Cardiac fibroblast (primary cell): ENCODE results near the gene GALM.
A peak's percentile ranks its signal among the peaks of the same experiment; 100 is the strongest.

Experiments
- DNase-seq, 2 donors: peaks; one replicate each; pipeline versions ENCODE4 v3.0.0 to v3.0.0-alpha.2; 2010; ENCODE audit warnings: low read depth in 2 of 2
- H3K4me3 ChIP-seq, 2 donors: replicated peaks in 1 of 2; 1 replicate in 1 of 2; 2 replicates in 1 of 2; pipeline ENCODE4 v1.5.1; 2011; ENCODE audit warnings: low read depth in 2 of 2, low read length in 2 of 2, mild to moderate bottlenecking in 2 of 2, moderate library complexity in 1 of 2
- TF ChIP-seq, protein P1 (sequence below): IDR thresholded peaks from one replicate; pipeline ENCODE4 v1.5.1; 2011; ENCODE audit warnings: low read depth, mild to moderate bottlenecking, low read length, inconsistent platforms

Gene GALM

DNA sequence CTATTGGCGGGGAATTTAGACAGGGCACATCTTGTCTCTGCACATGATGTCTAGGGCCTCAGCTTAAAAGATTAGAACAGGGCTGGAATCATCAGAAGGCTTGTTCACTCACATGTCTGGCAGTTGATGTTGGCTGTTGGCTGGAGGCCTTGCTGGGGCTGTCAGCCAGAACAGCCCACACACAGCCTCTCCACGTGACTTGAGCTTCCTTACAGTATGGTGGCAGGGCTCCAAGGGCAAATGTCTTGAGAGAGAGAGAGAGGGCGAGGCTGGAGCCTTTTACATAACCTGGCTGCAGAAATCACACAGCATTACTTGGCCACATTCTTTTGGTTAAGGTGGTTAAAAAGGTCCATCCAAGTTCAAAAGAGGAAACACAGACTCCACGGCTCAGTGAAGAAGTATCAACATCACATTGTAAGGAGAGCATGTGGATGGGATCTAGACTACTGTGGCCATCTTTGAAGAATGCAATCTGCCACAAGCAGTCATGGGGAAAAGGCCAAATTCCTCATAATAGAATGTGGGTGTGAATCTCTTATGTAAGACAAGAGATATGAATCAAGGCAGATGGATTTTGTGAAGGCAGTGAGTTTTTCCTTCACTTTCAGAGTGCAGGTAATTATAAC is 54.8 kb downstream of the GALM start:
- TF ChIP-seq, protein P1, sequence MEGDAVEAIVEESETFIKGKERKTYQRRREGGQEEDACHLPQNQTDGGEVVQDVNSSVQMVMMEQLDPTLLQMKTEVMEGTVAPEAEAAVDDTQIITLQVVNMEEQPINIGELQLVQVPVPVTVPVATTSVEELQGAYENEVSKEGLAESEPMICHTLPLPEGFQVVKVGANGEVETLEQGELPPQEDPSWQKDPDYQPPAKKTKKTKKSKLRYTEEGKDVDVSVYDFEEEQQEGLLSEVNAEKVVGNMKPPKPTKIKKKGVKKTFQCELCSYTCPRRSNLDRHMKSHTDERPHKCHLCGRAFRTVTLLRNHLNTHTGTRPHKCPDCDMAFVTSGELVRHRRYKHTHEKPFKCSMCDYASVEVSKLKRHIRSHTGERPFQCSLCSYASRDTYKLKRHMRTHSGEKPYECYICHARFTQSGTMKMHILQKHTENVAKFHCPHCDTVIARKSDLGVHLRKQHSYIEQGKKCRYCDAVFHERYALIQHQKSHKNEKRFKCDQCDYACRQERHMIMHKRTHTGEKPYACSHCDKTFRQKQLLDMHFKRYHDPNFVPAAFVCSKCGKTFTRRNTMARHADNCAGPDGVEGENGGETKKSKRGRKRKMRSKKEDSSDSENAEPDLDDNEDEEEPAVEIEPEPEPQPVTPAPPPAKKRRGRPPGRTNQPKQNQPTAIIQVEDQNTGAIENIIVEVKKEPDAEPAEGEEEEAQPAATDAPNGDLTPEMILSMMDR, result no peak
- DNase-seq, result peak; percentile 95 to 99
- no peak overlapping the region for H3K4me3 ChIP-seq

- TF ChIP-seq, protein P1, result no peak
Observed at GRCh38 chr2:38722271-38723061, 56.6 kb downstream of the GALM start.

DNA sequence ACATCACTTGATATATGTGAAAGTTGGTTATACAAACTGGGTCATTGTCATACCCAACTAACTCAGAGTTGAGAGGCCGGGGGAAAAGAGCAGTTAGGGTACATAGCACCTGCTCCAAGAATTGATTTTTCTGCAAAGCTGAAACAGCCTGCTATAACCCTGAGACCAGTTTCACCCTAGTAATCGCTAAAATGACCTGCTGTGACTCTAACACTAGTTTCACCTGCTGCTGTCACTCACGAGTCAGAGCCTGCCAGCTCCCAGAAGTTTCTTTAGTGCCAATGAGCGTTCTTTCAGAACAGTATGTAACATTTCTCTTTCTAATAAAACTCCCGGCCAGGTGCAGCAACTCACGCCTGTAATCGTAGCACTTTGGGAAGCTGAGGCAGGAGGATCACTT is 57.3 kb downstream of the GALM start:
- TF ChIP-seq, protein P1, result no peak
- no peak overlapping the region for H3K4me3 ChIP-seq
- DNase-seq, result no peak

More at GRCh38 chr2:38722271-38723061, 56.6 kb downstream of the GALM start:
- no peak overlapping the region for H3K4me3 ChIP-seq
- no peak for DNase-seq

DNA sequence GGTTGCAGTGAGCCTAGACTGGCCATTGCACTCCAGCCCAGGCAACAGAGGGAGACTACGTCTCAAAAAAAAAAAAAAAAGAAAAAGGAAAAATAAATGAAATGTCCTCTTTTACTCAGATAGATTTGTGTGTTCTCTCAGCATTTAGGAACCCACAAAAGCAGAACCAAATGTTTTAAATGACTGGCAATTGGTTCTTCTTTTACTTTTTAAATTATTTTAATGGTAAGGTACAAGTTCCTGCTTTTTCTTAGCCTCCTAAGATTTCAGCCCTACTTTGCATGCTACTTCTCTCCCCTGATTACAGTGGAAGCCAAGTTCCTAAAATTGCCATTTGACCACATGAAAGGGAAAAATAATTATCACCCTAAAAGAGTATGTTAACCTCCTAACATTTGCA is 61.7 kb downstream of the GALM start:
- no peak overlapping the region for H3K4me3 ChIP-seq
- TF ChIP-seq, protein P1, result no peak
- DNase-seq, result no peak

- TF ChIP-seq, protein P1, result no peak
- DNase-seq, result no peak
- no peak overlapping the region for H3K4me3 ChIP-seq
Observed at GRCh38 chr2:38728694-38729093, 62.8 kb downstream of the GALM start.

DNA sequence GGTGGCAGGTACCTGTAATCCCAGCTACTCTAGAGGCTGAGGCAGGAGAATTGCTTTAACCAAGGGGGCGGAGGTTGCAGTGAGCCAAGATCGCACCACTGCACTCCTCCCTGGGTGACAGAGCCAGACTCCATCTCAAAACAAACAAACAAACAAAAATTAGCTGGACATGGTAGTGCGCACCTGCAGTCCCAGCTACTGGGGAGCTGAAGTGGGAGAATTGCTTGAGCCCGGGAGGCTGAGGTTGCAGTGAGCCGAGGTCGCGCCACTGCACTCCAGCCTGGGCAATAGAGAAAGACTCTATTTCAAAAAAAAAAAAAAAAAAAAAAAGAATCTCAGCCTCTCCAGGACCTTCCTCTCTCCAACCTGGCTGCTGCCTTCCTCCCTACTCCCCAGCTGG is 65.2 kb downstream of the GALM start:
- H3K4me3 ChIP-seq, result no peak overlapping the region
- TF ChIP-seq, protein P1, result no peak
- DNase-seq, result no peak
